GM12878 (cell line): Measurements from ENCODE around the gene RPL19. TPM values are rescaled to one million over a fixed set of nuclear protein-coding genes. Genes with fewer than 3 reads are reported as not detected.

Experiments used
- ATAC-seq: fragments of 200-7000 bp; cut with Tn5 transposase; 3 replicates; pipeline ENCODE4 v1.9.1; 2020; ENCODE audit warnings: mild to moderate bottlenecking, moderate library complexity
- BruUV-seq: library from RNA; stranded (reverse); fragments of 400-500 nt; replicated peaks from 2 replicates; lab custom pipeline; 2021; lab: Mats Ljungman, UMichigan
- CTCF ChIA-PET: fragments of 300-600 bp; sonication (Branson Sonifier 250); formaldehyde crosslinking; extraction: SDS; loops from one replicate; lab custom pipeline; 2021; ENCODE audit warnings: inconsistent platforms; lab: Yijun Ruan, JAX
- POLR2A ChIA-PET: fragments of 350-600 bp; formaldehyde crosslinking; extraction: SDS; loops from one replicate; lab custom pipeline; 2021; ENCODE audit warnings: inconsistent platforms; lab: Charles Lee
- RAD21 ChIA-PET: fragments of 300-600 bp; sonication (Branson Sonifier 250); formaldehyde crosslinking; loops from one replicate; lab custom pipeline; 2023; ENCODE audit warnings: antibody characterized with exemption; ENCODE audit not compliant: unreplicated experiment; lab: Charles Lee
- SMC1A ChIA-PET: fragments of 300-600 bp; sonication (Branson Sonifier 250); formaldehyde crosslinking; loops from one replicate; lab custom pipeline; 2023; ENCODE audit not compliant: unreplicated experiment, uncharacterized antibody; lab: Charles Lee
- DNase-seq: peaks from one replicate; pipeline ENCODE4 v3.0.0-alpha.2; 2011; ENCODE audit warnings: low read depth, low spot score
- FAIRE-seq: peaks from 3 replicates; lab custom pipeline; 2011; peaks lifted over from hg19 to GRCh38; lab: Jason Lieb, UNC
- H2AFZ ChIP-seq: 2 replicates; pipeline ENCODE4 v1.6.0; 2011; ENCODE audit warnings: low read depth, low read length, control low read depth; ENCODE audit not compliant: control insufficient read depth
- H3K27ac ChIP-seq: 2 replicates; pipeline ENCODE4 v1.5.1; 2011; ENCODE audit warnings: control low read depth; ENCODE audit not compliant: control insufficient read depth, insufficient read depth
- H3K27me3 ChIP-seq, 2 experiments: replicated peaks in 1 of 2; 2 replicates each; pipeline versions ENCODE4 v1.6.0 to v1.6.1; 2011; ENCODE audit warnings: low read length in 1 of 2; ENCODE audit not compliant: control insufficient read depth in 2 of 2, insufficient read depth in 2 of 2
- H3K36me3 ChIP-seq, 2 experiments: 2 replicates each; pipeline ENCODE4 v1.5.1; 2011; ENCODE audit warnings: low read length in 1 of 2; ENCODE audit not compliant: control insufficient read depth in 2 of 2, insufficient read depth in 2 of 2
- H3K4me1 ChIP-seq: 2 replicates; pipeline ENCODE4 v1.6.1; 2011; ENCODE audit warnings: mild to moderate bottlenecking, low read length, moderate library complexity, mixed read lengths; ENCODE audit not compliant: control insufficient read depth, insufficient read depth
- H3K4me2 ChIP-seq: 2 replicates; pipeline ENCODE4 v1.6.0; 2011; ENCODE audit warnings: control low read depth; ENCODE audit not compliant: control insufficient read depth, insufficient read depth
- H3K4me3 ChIP-seq: fragments of 200-600 bp; sonication (generic); 2 replicates; pipeline ENCODE4 v1.5.1; 2016
- H3K79me2 ChIP-seq: 2 replicates; pipeline ENCODE4 v1.6.0; 2011; ENCODE audit warnings: low read length; ENCODE audit not compliant: control insufficient read depth, insufficient read depth
- H3K9ac ChIP-seq: 2 replicates; pipeline ENCODE4 v1.8.0; 2011; ENCODE audit warnings: low read length, control low read depth, mixed read lengths; ENCODE audit not compliant: control insufficient read depth, insufficient read depth
- H3K9me3 ChIP-seq: replicated peaks from 3 replicates; pipeline ENCODE4 v1.5.1; 2011; ENCODE audit warnings: mild to moderate bottlenecking, low read length; ENCODE audit not compliant: control insufficient read depth, insufficient read depth
- H4K20me1 ChIP-seq: 2 replicates; pipeline ENCODE4 v1.6.0; 2011; ENCODE audit not compliant: control insufficient read depth, insufficient read depth
- ASH2L ChIP-seq: fragments of 300-600, 200-600 bp; sonication (generic); IDR thresholded peaks from 2 replicates; pipeline ENCODE4 v1.6.1; 2017; ENCODE audit warnings: low read depth, mild to moderate bottlenecking, borderline replicate concordance
- CBFB ChIP-seq: IDR thresholded peaks from 2 replicates; pipeline ENCODE4 v1.6.1; 2016; ENCODE audit warnings: antibody characterized with exemption, low read depth
- CEBPB ChIP-seq, 2 experiments: fragments of 150-350 bp in 1 of 2; IDR thresholded peaks; 2 replicates each; pipeline ENCODE4 v1.6.1; 2012 to 2014; ENCODE audit warnings: low read depth in 2 of 2, low read length in 2 of 2, borderline replicate concordance in 1 of 2, inconsistent platforms in 1 of 2
- CREB1 ChIP-seq: IDR thresholded peaks from 2 replicates; pipeline ENCODE4 v1.6.1; 2012; ENCODE audit warnings: low read depth, mild to moderate bottlenecking, inconsistent platforms
- DPF2 ChIP-seq: fragments of 450-650 bp; IDR thresholded peaks from 2 replicates; pipeline ENCODE4 v1.6.1; 2017; ENCODE audit warnings: mild to moderate bottlenecking
- MEF2A ChIP-seq: IDR thresholded peaks from 2 replicates; pipeline ENCODE4 v1.6.1; 2011; ENCODE audit warnings: low read depth, mild to moderate bottlenecking, low read length, moderate library complexity; ENCODE audit not compliant: insufficient read depth
- NRF1 ChIP-seq: conservative IDR thresholded peaks from 2 replicates; pipeline ENCODE4 v1.6.1; 2011; ENCODE audit warnings: mild to moderate bottlenecking, low read depth, low read length, improper control_type of control experiment
- SMC3 ChIP-seq: IDR thresholded peaks from 2 replicates; pipeline ENCODE4 v1.6.1; 2011; ENCODE audit warnings: low read length, improper control_type of control experiment, borderline replicate concordance
- SP1 ChIP-seq: IDR thresholded peaks from one replicate; pipeline ENCODE4 v1.6.1; 2011; ENCODE audit warnings: low read depth, low read length
- TAF1 ChIP-seq: IDR thresholded peaks from 2 replicates; pipeline ENCODE4 v1.6.1; 2011; ENCODE audit warnings: mild to moderate bottlenecking, low read depth, low read length, borderline replicate concordance
- ZBED1 ChIP-seq: IDR thresholded peaks from 2 replicates; pipeline ENCODE4 v1.6.1; 2016; ENCODE audit warnings: borderline replicate concordance
- WGBS: methylation state at CpG from one replicate; pipeline ENCODE4 v1.1.6; 2016; ENCODE audit warnings: low lambda C conversion rate; ENCODE audit not compliant: insufficient replicate concordance, insufficient coverage; ENCODE audit errors: missing lambda C conversion rate; 5-methylcytosine and 5-hydroxymethylcytosine counted together
- in situ Hi-C: fragments of 300-500 bp; cut with MboI; formaldehyde crosslinking; loops from 9 replicates; pipeline ENCODE4 v1.14.3; 2018; ENCODE audit warnings: mixed read lengths
- intact Hi-C: fragments of 100-400 bp; cut with micrococcal nuclease; formaldehyde crosslinking; loops from one replicate; pipeline ENCODE4 v1.14.2; 2022; ENCODE audit not compliant: unreplicated experiment
- polyA plus RNA-seq, 11 experiments: library from polyadenylated mRNA; depleted of rRNA in 4 of 11; unstranded in 6 of 11; stranded (reverse) in 5 of 11; fragments of >200 nt; fragmentation: Nextera tagmentation in 4 of 11; fragmentation: Illumina TruSeq in 1 of 11; extraction: Ambion mirVana in 4 of 11; extraction: Trizol in 1 of 11; gene quantifications; 1 replicate in 1 of 11; 2 replicates in 10 of 11; pipeline versions ENCODE4 v1.2.1 to v1.2.3, GENCODE V29; 2011 to 2016; ENCODE audit warnings: inconsistent platforms in 2 of 11, missing spikeins in 2 of 11, low read depth in 1 of 11
- total RNA-seq, 4 experiments: library from RNA; depleted of rRNA in 3 of 4; stranded (reverse); fragments of >200 nt in 3 of 4; fragmentation: Illumina TruSeq in 1 of 4; extraction: Trizol in 1 of 4; gene quantifications; 2 replicates each; pipeline versions ENCODE4 v1.2.1 to v1.2.3, GENCODE V29; 2013 to 2021
- TF ChIP-seq, protein P1 (sequence below): fragments of 150-350 bp; IDR thresholded peaks from 2 replicates; pipeline ENCODE4 v1.6.1; 2014; ENCODE audit warnings: mild to moderate bottlenecking, low read depth, low read length
- TF ChIP-seq, protein P2 (sequence below): IDR thresholded peaks from 2 replicates; pipeline ENCODE4 v1.6.1; 2012; ENCODE audit warnings: mild to moderate bottlenecking, low read depth, low read length
- TF ChIP-seq, protein P3 (sequence below): fragments of 450-650 bp; IDR thresholded peaks from 2 replicates; pipeline ENCODE4 v1.6.1; 2014; ENCODE audit warnings: mild to moderate bottlenecking

Gene RPL19
- total and polyA plus RNA-seq, 10 of the 15 experiments (the other 5 are each of a cell fraction or from before 2014, with no cell fraction given), result 1,862 to 5,536 (median 3,836) TPM

DNA sequence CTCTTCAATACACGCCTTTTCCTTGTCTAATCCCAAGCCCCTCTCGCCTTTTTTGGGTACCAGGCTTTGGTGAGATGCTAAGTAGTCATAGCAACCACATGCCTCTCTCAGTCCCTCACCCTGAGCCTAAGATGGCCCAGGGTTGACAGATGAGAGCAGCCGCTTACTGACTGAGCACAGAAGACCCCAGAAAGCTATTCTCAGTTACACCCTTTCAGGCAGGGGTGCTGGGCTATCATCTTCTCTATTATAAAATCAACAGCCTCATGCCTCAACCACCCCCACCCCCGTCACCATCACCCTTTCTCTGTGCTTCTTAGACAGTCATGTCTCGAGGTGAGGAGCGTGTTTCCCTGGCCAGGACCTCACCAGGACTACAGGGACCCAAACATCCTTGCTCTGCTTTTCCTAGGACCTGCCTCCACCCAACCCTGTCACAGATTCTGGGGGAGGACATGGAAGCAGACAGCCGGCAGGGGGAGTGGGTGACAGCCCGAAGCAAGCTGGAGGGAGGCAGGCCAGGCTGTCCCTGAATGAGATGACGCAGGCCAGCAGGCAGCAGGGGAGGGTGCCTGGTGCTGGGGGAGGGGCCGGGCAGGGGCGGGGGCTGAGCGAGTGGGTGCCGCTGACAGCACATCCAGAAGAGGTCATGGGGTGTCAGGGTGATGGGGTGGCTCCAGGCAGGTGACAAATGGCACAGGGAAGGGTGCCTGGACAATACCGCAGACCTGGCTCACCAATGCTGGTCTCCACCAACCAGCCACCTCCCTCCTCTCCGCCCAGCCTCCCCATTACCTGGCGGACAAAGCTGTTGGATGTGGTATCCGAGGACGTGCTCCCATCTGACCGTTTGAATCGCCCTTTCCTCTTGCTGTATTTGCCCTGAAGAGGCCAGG, 5.7 kb upstream of the RPL19 start (continued):
- TF ChIP-seq CEBPB (IDR thresholded peaks at IDR 0.05; ENCODE audit: borderline replicate concordance in 1 of 2, low read depth in 2 of 2, low read length in 2 of 2) (no peak), CREB1 (no peak)
- TF ChIP-seq, all 136 proteins: peak for 0

DNA sequence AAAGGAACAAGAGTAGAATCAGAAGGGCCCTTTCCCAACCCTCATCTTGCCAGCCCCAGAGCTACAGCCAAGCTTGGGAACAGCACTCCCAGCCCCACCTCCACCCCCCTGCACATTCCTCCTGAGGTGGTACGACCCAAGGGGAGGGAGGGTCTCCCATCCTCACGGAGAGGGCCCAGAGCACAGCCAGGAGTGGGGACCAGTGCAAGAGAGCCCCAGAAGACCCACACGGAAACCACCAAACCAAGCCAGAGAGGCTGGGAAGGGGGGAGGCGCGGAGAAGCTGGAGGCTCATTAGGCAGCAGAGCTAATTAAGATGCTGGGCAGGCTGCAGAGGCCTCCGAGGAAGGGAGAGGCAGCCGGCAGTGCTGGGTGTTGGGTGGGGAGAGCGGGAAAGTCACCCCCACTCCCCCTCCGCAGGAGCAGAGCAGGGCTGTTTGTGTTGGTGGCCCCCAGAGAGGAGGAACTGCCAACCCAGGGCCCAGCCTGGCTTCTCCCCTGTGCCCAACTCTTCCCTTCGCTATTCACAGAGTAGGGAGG, 5.0 kb upstream of the RPL19 start:
- no peak overlapping the region; the same call in 1 of the 2 replicates for H3K9ac ChIP-seq
- CTCF ChIA-PET, result interaction anchor here (0.7 to 2.5 kb wide), 9 partner anchors 9 to 50 kb away, joined by 3 to 20 read pairs (median 7); no protein-coding TSS in a partner anchor
- intact Hi-C loops, result no loop called here
- TF ChIP-seq DPF2 (no peak), SP1 (no peak), SMC3 (no peak), NRF1 (no peak), CBFB (no peak), ZBED1 (no peak), MEF2A (no peak), TAF1 (no peak), ASH2L (no peak), CREB1 (no peak)
- TF ChIP-seq, protein P1, sequence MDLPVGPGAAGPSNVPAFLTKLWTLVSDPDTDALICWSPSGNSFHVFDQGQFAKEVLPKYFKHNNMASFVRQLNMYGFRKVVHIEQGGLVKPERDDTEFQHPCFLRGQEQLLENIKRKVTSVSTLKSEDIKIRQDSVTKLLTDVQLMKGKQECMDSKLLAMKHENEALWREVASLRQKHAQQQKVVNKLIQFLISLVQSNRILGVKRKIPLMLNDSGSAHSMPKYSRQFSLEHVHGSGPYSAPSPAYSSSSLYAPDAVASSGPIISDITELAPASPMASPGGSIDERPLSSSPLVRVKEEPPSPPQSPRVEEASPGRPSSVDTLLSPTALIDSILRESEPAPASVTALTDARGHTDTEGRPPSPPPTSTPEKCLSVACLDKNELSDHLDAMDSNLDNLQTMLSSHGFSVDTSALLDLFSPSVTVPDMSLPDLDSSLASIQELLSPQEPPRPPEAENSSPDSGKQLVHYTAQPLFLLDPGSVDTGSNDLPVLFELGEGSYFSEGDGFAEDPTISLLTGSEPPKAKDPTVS, result no peak
- TF ChIP-seq, protein P2, sequence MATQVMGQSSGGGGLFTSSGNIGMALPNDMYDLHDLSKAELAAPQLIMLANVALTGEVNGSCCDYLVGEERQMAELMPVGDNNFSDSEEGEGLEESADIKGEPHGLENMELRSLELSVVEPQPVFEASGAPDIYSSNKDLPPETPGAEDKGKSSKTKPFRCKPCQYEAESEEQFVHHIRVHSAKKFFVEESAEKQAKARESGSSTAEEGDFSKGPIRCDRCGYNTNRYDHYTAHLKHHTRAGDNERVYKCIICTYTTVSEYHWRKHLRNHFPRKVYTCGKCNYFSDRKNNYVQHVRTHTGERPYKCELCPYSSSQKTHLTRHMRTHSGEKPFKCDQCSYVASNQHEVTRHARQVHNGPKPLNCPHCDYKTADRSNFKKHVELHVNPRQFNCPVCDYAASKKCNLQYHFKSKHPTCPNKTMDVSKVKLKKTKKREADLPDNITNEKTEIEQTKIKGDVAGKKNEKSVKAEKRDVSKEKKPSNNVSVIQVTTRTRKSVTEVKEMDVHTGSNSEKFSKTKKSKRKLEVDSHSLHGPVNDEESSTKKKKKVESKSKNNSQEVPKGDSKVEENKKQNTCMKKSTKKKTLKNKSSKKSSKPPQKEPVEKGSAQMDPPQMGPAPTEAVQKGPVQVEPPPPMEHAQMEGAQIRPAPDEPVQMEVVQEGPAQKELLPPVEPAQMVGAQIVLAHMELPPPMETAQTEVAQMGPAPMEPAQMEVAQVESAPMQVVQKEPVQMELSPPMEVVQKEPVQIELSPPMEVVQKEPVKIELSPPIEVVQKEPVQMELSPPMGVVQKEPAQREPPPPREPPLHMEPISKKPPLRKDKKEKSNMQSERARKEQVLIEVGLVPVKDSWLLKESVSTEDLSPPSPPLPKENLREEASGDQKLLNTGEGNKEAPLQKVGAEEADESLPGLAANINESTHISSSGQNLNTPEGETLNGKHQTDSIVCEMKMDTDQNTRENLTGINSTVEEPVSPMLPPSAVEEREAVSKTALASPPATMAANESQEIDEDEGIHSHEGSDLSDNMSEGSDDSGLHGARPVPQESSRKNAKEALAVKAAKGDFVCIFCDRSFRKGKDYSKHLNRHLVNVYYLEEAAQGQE, result no peak
- TF ChIP-seq, protein P3, sequence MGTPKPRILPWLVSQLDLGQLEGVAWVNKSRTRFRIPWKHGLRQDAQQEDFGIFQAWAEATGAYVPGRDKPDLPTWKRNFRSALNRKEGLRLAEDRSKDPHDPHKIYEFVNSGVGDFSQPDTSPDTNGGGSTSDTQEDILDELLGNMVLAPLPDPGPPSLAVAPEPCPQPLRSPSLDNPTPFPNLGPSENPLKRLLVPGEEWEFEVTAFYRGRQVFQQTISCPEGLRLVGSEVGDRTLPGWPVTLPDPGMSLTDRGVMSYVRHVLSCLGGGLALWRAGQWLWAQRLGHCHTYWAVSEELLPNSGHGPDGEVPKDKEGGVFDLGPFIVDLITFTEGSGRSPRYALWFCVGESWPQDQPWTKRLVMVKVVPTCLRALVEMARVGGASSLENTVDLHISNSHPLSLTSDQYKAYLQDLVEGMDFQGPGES, result no peak

More for the DNA sequence above, 5.0 kb upstream of the RPL19 start:
- no peak overlapping the region for H2AFZ ChIP-seq
- RAD21 ChIA-PET, result interaction anchor here (1.0 to 1.4 kb wide), 5 partner anchors 12 to 49 kb away, joined by 3 to 6 read pairs (median 5); no protein-coding TSS in a partner anchor
- POLR2A ChIA-PET, result interaction anchor here (0.5 to 2.0 kb wide), 3 partner anchors 12 to 41 kb away, joined by 3 to 9 read pairs (median 3); no protein-coding TSS in a partner anchor
- FAIRE-seq (no peak), ATAC-seq (no peak), DNase-seq (no peak)
- H3K9me3 ChIP-seq, result no peaks in the 10 kb centered on the region
- 0 out of 2 replicates have a peak overlapping the region, but pooled peaks have one; percentile 3 for H3K4me2 ChIP-seq
- no peak overlapping the region for H3K27ac ChIP-seq
- H3K4me3 ChIP-seq, result no peak overlapping the region
- no peaks in the 10 kb centered on the region for H4K20me1 ChIP-seq
- H3K36me3 ChIP-seq, result peaks cover 0 to 6% of the 10 kb centered on the region in 2 experiments; a peak in 2 of 4 replicates
- WGBS, result 80% methylated on average over 10 of the region's 10 CpGs
- no TSS peak for BruUV-seq
- SMC1A ChIA-PET, result interaction anchor here (0.9 to 1.2 kb wide), 3 partner anchors 9 to 30 kb away, joined by 3 read pairs; no protein-coding TSS in a partner anchor
- H3K4me1 ChIP-seq, result peaks cover 14% of the 10 kb centered on the region
- no peaks in the 10 kb centered on the region for H3K27me3 ChIP-seq
- in situ Hi-C loops, result no loop called here
- H3K79me2 ChIP-seq, result peaks cover 10% of the 10 kb centered on the region
